DND-41 (cell line): ENCODE measurements around the gene DENND1A.

Experiments used
- ATAC-seq: fragments of 200-7000 bp; cut with Tn5 transposase; 3 replicates; pipeline ENCODE4 v1.9.1; 2021; ENCODE audit warnings: low read depth; ENCODE audit not compliant: insufficient read depth
- DNase-seq: peaks from one replicate; pipeline ENCODE4 v3.0.0-alpha.2; 2020
- H2AFZ ChIP-seq: 2 replicates; pipeline ENCODE4 v1.6.0; 2012; ENCODE audit warnings: low read depth, low read length
- H3K27ac ChIP-seq: 2 replicates; pipeline ENCODE4 v1.5.1; 2012; ENCODE audit warnings: low read length, inconsistent platforms
- H3K27me3 ChIP-seq: fragments of 200-600 bp; sonication (generic); 2 replicates; pipeline ENCODE4 v1.6.0; 2012; ENCODE audit warnings: low read length, mild to moderate bottlenecking, inconsistent platforms; ENCODE audit not compliant: insufficient read depth, poor library complexity
- H3K36me3 ChIP-seq: 2 replicates; pipeline ENCODE4 v1.5.1; 2012; ENCODE audit warnings: low read length, inconsistent platforms; ENCODE audit not compliant: insufficient read depth
- H3K4me1 ChIP-seq: 2 replicates; pipeline ENCODE4 v1.5.1; 2012; ENCODE audit warnings: mild to moderate bottlenecking, low read length; ENCODE audit not compliant: insufficient read depth
- H3K4me2 ChIP-seq: 2 replicates; pipeline ENCODE4 v1.6.0; 2012; ENCODE audit warnings: mild to moderate bottlenecking, moderate library complexity, low read length, inconsistent platforms; ENCODE audit not compliant: insufficient read depth
- H3K4me3 ChIP-seq, 2 experiments: fragments of 200-600 bp in 1 of 2; shearing (Covaris generic) in 1 of 2; 2 replicates each; pipeline ENCODE4 v1.5.1; 2012 to 2016; ENCODE audit warnings: inconsistent platforms in 2 of 2, low read length in 2 of 2, mild to moderate bottlenecking in 2 of 2, low read depth in 1 of 2, moderate library complexity in 1 of 2
- H3K79me2 ChIP-seq: 2 replicates; pipeline ENCODE4 v1.6.0; 2012; ENCODE audit warnings: low read length, inconsistent platforms; ENCODE audit not compliant: insufficient read depth
- H3K9ac ChIP-seq: 2 replicates; pipeline ENCODE4 v1.6.0; 2012; ENCODE audit warnings: low read depth, mild to moderate bottlenecking, inconsistent platforms, low read length, moderate library complexity
- H3K9me3 ChIP-seq: 2 replicates; pipeline ENCODE4 v1.5.1; 2012; ENCODE audit warnings: low read length, moderate library complexity, mild to moderate bottlenecking, inconsistent platforms; ENCODE audit not compliant: insufficient read depth, severe bottlenecking
- H4K20me1 ChIP-seq: 2 replicates; pipeline ENCODE4 v1.6.0; 2012; ENCODE audit warnings: low read length; ENCODE audit not compliant: insufficient read depth
- CTCF ChIP-seq: IDR thresholded peaks from 2 replicates; pipeline ENCODE4 v1.5.1; 2012; ENCODE audit warnings: borderline replicate concordance, low read length, moderate library complexity, mild to moderate bottlenecking; ENCODE audit not compliant: poor library complexity, severe bottlenecking; ENCODE audit errors: extremely low read depth
- EZH2 ChIP-seq: IDR thresholded peaks from 3 replicates; pipeline ENCODE4 v1.6.1; 2012; ENCODE audit warnings: borderline replicate concordance, low read depth, mild to moderate bottlenecking, moderate library complexity, low read length, inconsistent platforms; ENCODE audit not compliant: severe bottlenecking

DENND1A gene

GRCh38 chr9:123530244-123530643 is 399.7 kb downstream of the DENND1A start:
- no peak overlapping the region for H3K9ac ChIP-seq
- H3K36me3 ChIP-seq: no peaks in the 10 kb centered on the region
- H3K4me3 ChIP-seq: no peak overlapping the region
- H2AFZ ChIP-seq: no peak overlapping the region
- H3K27ac ChIP-seq: no peak overlapping the region
- H4K20me1 ChIP-seq: no peaks in the 10 kb centered on the region
- peaks cover 7% of the 10 kb centered on the region for H3K9me3 ChIP-seq
- no peaks in the 10 kb centered on the region for H3K79me2 ChIP-seq
- DNase-seq: no peak
- H3K27me3 ChIP-seq: no peaks in the 10 kb centered on the region
- no peak for ATAC-seq
- no peak overlapping the region for H3K4me2 ChIP-seq
- TF ChIP-seq CTCF (no peak), EZH2 (no peak)
- no peaks in the 10 kb centered on the region for H3K4me1 ChIP-seq

- Histone ChIP-seq H3K27ac (no peak overlapping the region), H3K27me3 (no peaks in the 10 kb centered on the region), H3K4me2 (no peak overlapping the region), H3K36me3 (no peaks in the 10 kb centered on the region), H2AFZ (no peak overlapping the region), H3K9ac (no peak overlapping the region), H3K4me3 (no peak overlapping the region), H4K20me1 (no peaks in the 10 kb centered on the region), H3K79me2 (no peaks in the 10 kb centered on the region), H3K4me1 (no peaks in the 10 kb centered on the region), H3K9me3 (peaks cover 7% of the 10 kb centered on the region)
- ATAC-seq (no peak), DNase-seq (no peak)
- no peak for TF ChIP-seq EZH2
- no peak for TF ChIP-seq CTCF
Measured at GRCh38 chr9:123528501-123528900, 401.4 kb downstream of the DENND1A start.

- Histone ChIP-seq H3K9ac (no peak overlapping the region), H3K36me3 (no peaks in the 10 kb centered on the region), H3K27me3 (no peaks in the 10 kb centered on the region), H3K4me3 (no peak overlapping the region), H3K4me1 (no peaks in the 10 kb centered on the region), H2AFZ (no peak overlapping the region), H3K27ac (no peak overlapping the region), H3K9me3 (peaks cover 7% of the 10 kb centered on the region), H4K20me1 (no peaks in the 10 kb centered on the region), H3K4me2 (no peak overlapping the region), H3K79me2 (no peaks in the 10 kb centered on the region)
- ATAC-seq (no peak), DNase-seq (no peak)
- TF ChIP-seq EZH2 (no peak), CTCF (no peak)
Measured at GRCh38 chr9:123527981-123528380, 401.9 kb downstream of the DENND1A start.

GRCh38 chr9:123525957-123526356 is 404.0 kb downstream of the DENND1A start:
- H3K9ac ChIP-seq: no peak overlapping the region
- H3K9me3 ChIP-seq: peaks cover 7% of the 10 kb centered on the region
- no peaks in the 10 kb centered on the region for H3K4me1 ChIP-seq
- ATAC-seq: no peak
- H3K4me2 ChIP-seq: no peak overlapping the region
- H3K79me2 ChIP-seq: no peaks in the 10 kb centered on the region
- H3K36me3 ChIP-seq: no peaks in the 10 kb centered on the region
- DNase-seq: no peak
- TF ChIP-seq CTCF (no peak), EZH2 (no peak)
- H3K27me3 ChIP-seq: no peaks in the 10 kb centered on the region
- no peaks in the 10 kb centered on the region for H4K20me1 ChIP-seq
- no peak overlapping the region for H2AFZ ChIP-seq
- H3K4me3 ChIP-seq: no peak overlapping the region
- no peak overlapping the region for H3K27ac ChIP-seq
